Skin epidermis (tissue), 12 donors: ENCODE measurements around the gene SAE1.
"Not testable (repeated sequence)": the region's sequence is repeated elsewhere in the genome, so short reads cannot be mapped to it uniquely, and the experiment has no call there.

Source experiments
- H3K27ac ChIP-seq, 21 experiments: fragments of 200-600 bp; sonication (generic) in 11 of 21; one replicate each; pipeline ENCODE4 v1.5.0; 2020; ENCODE audit warnings: mild to moderate bottlenecking in 3 of 21, inconsistent platforms in 2 of 21, moderate library complexity in 2 of 21
- H3K4me3 ChIP-seq, 7 experiments: fragments of 200-600 bp; sonication (generic) in 2 of 7; one replicate each; pipeline ENCODE4 v1.5.0; 2020; ENCODE audit warnings: inconsistent platforms in 2 of 7, mild to moderate bottlenecking in 2 of 7, moderate library complexity in 1 of 7

The SAE1 gene

DNA sequence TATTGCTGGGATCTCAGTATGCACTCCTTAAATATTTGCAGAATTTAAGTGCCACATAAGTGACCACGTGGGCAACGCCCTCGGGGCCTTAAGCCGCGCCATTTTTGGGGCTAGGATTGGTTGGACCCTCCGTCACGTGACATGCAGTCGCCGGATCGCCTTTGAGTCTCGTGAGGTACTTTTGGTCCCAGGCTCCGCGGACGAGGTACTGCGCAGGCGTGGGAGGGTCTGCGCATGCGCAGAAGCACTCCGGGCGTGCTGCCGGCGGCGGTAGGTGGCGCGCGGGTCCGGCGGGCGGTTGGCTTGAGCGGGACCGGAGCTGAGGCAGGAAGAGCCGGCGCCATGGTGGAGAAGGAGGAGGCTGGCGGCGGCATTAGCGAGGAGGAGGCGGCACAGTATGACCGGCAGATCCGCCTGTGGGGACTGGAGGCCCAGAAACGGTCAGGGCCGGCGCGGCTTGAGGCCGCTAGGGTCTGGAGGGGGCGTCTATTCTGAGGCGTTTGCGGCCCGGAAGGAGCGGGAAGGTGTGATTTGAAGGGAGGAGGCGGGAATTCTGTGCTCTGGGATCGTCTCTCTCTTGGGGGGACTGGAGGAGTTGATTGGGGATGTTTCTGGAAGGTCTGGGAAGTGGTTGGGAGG, at the start of gene SAE1:
SAE1 (plus strand) TSS at position 247 of the 639 bp plus-strand sequence; CDS start at position 343, 96 bp downstream.
- H3K27ac ChIP-seq = peak within 1 kb of the TSS; percentile 56 to 96 (median 91)
- H3K4me3 ChIP-seq = peak within 1 kb of the TSS; percentile 47 to 98 (median 81)

DNA sequence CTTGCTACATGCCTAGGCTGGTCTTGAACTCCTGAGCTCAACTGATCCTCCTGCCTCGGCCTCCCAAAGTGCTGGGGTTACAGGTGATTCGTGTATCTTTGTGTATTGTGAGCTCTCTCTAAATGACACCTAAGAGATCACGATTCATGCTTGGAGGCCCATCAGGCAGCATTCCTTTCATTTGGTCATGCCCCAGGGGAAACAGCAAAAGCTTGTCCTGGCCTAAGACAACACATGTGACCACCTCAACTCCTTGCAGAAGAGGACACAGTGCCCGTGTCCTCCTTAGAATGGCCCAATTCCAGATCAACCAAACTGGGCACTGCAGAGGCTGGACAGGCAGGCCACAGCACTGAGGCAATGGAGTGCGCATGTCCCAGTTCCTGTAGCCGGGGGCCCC, 49.5 kb upstream of the SAE1 start:
- H3K27ac ChIP-seq = peak overlapping the region in 1 of 21 experiments; percentile 4
- no peak overlapping the region for H3K4me3 ChIP-seq

DNA sequence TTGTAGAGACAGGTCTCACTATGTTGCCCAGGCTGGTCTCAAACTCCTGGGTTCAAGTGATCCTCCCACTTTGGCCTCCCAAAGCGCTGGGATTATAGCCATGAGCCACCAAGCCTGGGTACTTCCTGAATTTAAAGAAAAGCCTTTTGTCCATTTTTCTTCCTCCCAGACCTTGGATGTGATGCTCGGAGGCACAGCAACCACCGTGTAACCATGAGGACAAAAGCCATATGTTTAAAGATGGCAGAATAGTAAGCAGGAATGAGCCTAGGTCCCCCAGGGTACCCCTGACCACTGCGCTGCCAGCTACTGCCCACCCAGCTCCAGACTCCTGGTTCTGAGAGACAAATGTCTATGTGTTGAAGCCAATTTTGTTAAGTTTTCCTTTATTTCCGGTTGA, 48.1 kb upstream of the SAE1 start:
- no peak overlapping the region for H3K4me3 ChIP-seq
- no peak overlapping the region for H3K27ac ChIP-seq

DNA sequence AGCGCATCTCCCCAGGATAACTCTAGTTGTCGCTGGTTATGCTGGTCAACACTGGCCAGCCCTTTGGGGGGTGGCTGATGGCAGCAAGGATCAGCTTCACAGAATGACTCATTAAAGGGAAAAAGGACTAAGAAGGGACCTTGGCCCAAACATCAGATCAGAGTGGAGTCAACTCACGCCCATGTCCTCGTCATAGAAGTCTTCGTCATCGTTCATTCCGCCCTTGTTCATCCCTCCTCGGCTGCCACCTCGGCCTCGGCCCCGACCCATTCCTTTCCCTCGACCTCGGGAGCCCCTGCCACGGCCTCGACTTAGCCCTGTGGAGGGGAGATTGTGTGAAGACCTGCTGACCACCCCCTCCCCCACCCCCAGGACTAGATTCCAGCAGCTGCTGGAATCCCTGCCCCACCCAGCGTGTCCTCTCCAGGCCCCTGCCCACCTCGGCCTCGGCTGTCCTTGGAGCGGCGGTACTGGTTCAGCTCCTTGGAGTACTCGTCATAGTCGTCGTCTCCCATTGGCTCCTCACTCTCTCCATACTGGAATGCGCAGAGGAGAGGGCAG, 45.7 kb upstream of the SAE1 start:
- Histone ChIP-seq H3K27ac (no peak overlapping the region), H3K4me3 (no peak overlapping the region)

DNA sequence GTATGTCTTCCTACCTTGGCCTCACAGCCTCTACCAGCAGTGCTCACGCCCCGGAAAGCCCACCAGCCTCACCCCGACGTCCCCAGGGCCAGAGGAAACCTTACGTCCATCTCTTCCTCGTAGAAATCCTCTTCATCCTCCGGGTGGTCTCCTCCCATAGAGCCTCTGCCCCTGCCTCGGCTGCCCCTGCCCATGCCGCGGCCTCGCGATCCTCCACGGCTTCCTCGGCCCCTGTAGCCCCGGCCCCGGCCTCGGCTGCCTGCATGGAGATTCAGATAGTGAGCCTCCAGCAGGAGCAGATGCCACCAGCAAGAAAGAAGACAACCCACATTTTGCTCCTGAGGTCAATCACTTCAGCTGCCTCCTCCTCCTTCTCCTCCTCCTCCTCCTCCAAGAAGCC, 44.4 kb upstream of the SAE1 start:
- peak overlapping the region in 1 of 21 experiments; percentile 34 for H3K27ac ChIP-seq
- no peak overlapping the region for H3K4me3 ChIP-seq

DNA sequence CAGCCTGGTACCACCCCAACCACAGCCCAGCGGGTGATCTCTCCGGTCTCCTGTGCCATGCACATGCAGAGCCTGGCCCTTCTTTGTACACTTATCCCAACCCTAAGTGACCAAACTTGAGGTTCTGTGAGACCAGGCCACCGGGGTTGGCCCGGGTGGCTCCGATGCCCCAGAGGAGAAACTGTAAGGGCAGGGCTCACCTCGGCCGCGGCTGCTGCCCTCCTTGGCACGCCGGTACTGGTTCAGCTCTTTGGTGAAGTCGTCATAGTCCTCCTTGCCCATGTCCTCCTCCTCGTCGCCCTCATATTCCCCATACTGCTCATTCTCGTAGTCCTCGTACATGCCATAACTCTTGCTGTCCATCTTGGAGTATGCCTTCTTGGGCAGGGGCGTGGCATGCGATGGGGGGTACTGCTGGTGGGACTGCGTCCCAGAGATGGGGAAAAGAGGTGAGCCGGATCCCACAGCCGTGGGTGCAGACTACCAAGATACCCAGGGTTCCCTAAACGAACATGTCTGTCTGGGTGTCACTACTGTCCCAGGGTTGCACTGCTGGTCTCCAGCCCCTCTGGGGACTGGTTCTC, 40.8 kb upstream of the SAE1 start:
- H3K4me3 ChIP-seq = no peak overlapping the region
- peak overlapping the region in 1 of 21 experiments; percentile 11 for H3K27ac ChIP-seq

DNA sequence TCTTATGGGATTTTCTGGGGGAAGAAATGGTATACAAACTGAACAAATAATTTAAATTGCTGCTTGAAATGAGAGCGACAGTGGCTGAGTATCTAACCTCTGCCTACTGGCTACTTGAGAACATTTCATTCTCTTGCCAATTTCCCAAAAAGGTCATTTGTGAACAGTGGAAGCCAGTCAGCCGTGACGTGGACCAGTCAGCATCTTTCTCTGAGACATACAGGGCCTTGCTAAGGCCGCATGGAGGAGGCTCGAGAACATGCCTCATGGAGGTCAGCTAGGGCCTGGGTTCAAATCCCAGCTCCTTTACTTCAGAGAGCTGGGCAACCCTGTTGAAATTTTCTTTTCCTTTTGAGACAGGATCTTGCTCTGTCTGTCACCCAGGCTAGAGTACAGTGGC, 37.4 kb upstream of the SAE1 start:
- Histone ChIP-seq H3K4me3 (no peak overlapping the region), H3K27ac (peak overlapping the region in 14 of 21 experiments; percentile 73 to 97 (median 84))

DNA sequence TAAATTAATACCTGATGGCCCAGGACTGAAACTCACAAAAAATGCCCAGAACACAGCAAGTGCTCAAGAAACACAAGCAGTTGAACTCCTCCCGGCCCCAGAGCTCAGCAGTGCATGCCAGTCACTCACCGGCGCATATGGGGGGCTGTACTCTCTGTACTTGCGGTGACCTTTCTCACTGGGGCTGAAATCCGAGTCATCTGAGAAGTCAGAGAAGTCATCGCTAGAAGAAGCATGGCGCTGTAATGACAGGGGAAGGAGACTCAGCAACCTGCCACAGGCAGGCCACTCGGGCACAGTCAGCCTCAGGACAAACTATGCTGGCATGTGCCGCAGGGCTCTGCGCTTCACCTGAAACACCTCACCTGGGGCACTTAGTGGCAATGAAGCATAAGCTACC, 36.8 kb upstream of the SAE1 start:
- Histone ChIP-seq H3K27ac (peak overlapping the region in 19 of 21 experiments; percentile 73 to 97 (median 84)), H3K4me3 (no peak overlapping the region)

DNA sequence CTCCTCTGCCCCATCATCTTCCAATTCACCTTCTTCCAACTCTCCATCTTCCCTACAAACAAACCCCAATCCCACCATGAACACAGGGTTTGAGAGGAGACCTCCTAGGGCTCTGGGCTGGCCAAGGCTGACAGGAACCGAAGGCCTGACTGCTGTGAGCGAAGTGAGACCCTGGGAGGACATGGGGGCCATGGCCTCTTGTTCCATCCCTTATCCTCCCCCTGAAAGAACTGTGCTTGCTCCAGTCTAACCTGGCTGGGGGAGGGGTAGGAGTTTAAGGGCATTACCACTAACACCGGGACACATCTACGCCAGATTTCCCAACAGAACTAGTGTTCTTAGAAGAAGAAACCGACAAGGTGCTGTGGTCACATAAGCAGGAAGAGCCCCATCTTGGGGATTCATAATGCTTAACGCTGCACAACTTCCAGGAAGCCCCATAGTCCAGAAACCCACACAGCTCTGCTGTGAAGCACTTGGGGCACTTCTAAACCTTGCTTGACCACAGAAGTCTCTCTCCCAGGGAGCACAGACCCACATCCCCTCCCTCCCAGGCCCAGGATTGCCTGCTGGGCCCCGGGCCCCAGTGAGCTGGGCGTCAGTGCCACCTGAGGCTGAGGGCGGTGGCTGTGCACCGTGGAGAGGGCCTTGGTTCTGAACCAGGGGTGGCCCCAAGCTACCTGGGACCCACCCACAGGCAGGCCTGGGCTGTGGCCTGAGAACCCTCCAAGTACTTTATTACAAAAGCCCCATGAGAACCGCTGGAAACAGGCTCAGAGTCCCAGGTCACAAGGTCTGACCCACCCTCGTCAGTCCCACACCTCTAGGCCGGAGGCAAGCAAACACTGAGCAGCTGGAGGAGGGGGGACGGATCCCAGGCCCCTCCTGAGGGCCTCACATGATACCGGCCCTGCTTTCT, 35.8 kb upstream of the SAE1 start:
- no peak overlapping the region for H3K4me3 ChIP-seq

DNA sequence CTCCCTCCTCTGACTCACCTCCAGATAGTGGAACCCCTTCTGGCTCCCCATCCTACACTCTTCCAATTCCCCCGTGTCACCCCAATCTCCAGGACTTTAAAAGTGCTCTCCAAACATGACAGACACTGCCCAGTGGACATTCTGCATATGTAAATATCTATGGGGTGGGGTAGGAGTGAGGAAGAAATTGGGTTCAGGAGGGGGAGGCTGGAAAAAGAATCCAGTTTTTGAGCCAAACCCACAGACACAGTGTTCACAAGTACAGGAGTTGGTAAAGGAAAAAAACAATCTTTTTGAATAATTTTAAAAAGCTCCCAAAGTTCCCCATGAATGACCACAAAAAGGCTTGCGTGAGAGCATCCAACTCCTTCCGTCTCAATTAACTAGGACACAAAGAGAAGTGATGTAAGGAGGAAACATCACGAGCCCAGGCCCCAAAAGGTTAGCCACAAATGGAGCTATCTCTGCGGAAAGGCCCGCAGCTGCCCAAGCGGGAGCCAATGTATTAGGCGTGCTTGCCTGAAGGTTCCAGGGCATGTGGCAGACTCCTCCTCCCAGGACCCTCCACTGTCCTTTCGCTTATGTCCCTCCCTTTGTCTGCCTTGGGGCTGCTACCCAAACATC, 35.0 kb upstream of the SAE1 start:
- H3K4me3 ChIP-seq = no peak overlapping the region
- H3K27ac ChIP-seq = peak overlapping the region; percentile 27 to 97 (median 83)

More for the DNA sequence above, 35.8 kb upstream of the SAE1 start:
- H3K27ac ChIP-seq = peak overlapping the region; percentile 27 to 97 (median 83)

DNA sequence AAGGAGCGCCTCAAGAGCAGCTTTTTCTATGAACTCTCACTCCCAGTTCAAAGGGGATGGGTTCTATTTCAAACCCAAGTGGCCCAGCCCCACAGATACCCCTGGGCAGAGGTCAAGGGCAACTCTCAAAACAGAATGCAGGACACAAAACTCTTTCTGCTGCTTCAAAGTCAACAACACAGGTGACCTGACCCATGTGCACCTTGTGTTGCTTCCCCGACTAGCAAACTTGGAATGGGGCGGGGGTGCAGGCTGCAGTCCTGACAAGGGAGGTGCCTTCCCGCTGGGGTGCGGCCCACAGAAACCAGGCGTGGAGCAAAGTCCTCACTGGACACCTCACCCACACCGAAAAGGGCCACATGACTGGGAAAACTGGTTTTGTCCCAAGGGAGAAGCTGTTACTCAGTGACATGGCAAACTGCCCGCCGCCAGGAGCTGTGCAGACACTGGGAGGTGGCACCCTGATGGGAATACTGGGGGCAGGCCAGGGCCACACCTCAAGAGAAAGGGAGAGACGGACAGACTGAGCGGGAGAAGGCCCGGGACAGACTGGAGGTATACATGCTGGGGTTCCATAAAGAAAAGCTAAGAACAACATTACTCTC, 34.4 kb upstream of the SAE1 start:
- Histone ChIP-seq H3K4me3 (no peak overlapping the region), H3K27ac (peak overlapping the region; percentile 2 to 97 (median 83))

DNA sequence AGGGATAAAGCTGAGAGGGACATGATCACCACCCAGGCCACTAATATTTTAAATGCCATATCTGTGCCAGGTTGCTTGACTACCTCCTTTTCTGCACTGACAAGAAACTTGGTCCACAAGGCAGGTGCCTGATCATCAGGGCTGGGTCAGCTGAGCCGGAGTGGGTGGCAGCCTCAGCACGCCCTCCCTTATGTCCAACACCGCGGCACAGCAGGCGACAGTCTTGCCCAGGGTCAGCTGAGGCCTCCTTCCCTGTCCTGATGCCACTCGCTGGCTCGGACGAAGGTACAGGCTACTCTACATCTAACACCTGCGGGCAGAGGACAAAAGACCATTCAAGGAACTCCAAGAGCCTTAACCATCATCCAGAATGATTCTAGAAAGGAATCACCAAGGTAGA, 33.9 kb upstream of the SAE1 start:
- peak overlapping the region in 20 of 21 experiments; percentile 72 to 97 (median 80) for H3K27ac ChIP-seq
- no peak overlapping the region for H3K4me3 ChIP-seq

DNA sequence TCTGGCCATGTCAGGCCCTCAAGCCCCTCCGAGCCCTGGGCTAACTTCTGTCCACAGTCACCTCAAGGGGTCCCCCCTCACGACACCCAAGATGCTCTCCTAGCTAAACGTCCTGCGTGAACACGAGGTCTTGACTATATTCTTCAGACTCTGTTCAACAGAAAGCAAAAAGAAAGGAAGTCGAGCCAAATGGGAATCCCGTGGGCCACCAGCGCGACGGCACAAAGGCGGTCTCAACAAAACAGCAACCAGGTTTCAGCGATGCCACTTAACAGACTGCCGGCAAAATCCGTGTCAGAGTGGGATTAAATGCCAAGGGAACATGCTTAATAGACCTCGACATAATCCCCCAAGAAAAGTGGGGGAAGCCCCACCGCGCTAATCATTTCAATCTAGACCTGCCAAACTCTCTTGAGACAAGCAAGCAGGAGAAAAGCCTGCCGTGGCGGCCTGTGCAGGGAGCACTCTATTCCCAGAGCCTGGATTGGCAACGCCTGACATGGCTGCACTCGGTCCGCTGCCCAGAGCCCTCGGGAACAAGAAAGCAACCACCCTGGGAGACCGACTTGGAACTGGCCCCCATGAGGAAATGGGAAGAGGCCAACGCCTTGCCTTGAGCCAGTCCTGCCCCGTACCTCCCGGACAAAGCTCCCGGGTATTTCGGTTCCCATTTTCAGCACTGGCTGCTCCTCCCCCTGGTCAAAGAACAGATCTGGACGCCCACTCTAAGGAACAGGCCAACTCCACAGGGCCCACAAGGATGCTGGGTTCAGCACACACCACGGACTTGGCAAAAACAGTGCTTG, 33.0 kb upstream of the SAE1 start:
- Histone ChIP-seq H3K4me3 (no peak overlapping the region), H3K27ac (peak overlapping the region in 20 of 21 experiments; percentile 72 to 97 (median 80))

DNA sequence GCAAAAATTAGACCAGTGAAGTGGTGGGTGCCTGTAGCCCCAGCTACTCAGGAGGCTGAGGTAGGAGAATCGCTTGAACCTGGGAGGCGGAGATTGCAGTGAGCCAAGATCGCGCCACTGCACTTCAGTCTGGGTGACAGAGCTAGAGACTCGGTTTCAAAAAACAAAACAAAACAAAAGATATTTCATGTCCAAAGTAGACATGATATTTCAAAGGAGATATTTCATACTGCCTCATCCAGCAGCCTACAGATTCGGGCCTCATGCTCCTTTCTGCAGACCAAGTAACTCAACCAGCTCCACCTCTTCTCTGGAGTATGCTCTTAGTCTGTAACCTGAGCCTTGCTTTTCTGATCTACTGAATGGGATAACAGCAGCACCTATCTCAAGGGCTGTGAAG, 32.0 kb upstream of the SAE1 start:
- Histone ChIP-seq H3K4me3 (no peak overlapping the region), H3K27ac (peak overlapping the region in 16 of 21 experiments; percentile 72 to 97 (median 84))

DNA sequence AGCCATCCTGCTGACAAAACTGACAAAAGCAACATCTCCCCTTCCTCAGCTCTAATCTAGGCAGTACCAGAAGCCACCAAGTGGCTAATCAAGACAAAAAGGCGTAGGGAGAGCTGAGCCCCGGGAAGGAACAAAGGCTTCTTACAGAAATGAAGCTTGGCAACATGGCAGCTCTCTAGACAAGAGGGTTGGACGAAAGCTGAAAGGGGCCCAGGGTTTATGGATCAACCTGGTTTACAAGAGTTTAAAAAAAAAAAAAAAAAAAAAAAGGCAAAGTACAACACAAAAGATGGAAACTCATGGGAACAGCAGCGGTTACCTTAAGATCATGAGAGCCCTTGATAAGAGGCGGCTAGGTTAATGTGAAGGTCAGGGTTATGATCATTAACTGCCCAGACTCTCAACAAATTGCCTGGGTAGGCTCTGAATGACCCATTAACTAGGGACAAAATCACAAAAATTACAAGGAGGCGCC, 31.0 kb upstream of the SAE1 start:
- peak overlapping the region in 3 of 21 experiments; percentile 44 to 80 (median 59) for H3K27ac ChIP-seq

DNA sequence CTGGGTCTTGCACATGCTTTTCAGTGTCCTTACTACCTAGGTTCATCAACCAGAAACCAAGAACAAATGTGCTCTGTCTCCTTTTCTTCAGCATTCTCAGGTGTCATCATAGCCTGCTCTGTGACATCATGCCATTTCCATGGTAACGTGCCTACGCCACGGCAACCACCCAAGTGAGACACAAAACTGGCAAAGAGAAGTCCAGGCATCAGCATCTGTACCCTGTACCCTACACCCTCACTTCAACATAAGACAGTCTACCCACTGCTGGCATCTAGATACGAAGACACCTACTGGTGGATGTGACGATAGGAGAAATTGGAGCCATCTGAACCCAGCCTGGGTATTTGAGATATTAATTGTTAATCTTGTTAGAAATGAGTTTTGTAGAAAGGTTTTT, 30.3 kb upstream of the SAE1 start:
- Histone ChIP-seq H3K4me3 (no peak overlapping the region), H3K27ac (peak overlapping the region in 1 of 21 experiments; percentile 15)

More for the DNA sequence above, 31.0 kb upstream of the SAE1 start:
- no peak overlapping the region for H3K4me3 ChIP-seq

DNA sequence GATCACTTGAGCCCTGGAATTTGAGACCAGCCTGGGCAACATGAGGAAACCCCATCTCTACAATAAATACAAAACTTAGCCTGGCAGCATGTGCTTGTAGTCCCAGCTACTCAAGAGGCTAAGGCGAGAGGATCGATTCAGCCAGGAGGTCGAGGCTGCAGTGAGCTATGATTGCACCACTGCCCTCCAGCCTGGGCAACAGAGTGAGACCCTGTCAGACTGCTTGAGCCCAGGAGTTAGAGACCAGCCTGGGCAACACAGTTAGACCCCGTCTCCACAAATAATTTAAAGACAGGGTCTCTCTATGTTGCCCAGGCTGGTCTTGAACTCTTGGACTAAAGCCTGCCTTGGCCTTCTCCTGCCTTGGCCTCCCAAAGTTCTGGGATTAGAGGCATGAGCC, 29.5 kb upstream of the SAE1 start:
- not testable (repeated sequence) for H3K4me3 ChIP-seq
- H3K27ac ChIP-seq = peak overlapping the region in 3 of 21 experiments; percentile 15 to 43 (median 24)
